Measurements from ENCODE around the gene MRPL42.

DNA sequence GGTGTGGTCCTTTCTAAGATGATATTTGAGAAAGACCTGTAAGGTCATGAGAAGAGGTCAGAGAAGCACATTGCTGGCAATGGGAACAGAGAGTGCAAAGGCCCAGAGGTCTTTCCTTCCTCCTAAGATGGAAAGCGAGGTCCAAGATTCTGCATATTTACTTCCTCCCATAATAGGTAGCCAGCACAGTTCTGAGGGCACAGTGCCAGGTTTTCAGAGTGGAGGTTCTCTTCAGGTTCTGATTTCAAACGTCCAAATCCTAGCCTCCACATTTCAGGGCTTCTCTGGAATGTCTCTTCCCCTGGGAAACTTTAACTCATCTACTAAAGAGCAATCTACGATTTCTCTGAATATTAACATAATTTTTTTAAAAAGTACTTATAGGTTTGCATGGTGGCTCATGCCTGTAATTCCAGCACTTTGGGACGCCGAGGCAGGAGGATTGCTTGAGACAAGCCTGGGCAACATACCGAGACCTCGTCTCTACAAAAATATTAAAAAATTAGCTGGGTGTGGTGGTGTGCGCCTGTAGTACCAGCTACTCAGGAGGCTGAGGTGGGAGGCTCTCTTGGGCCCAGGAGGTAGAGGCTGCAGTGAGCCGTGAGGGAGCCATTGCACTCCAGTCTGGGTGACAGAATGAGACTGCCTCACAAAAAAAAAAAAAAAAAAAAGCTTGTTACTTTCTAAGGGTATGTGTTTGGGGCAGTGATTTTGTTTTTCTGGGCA lies 526 bp upstream of the MRPL42 start:
- TF ChIP-seq, protein P1, sequence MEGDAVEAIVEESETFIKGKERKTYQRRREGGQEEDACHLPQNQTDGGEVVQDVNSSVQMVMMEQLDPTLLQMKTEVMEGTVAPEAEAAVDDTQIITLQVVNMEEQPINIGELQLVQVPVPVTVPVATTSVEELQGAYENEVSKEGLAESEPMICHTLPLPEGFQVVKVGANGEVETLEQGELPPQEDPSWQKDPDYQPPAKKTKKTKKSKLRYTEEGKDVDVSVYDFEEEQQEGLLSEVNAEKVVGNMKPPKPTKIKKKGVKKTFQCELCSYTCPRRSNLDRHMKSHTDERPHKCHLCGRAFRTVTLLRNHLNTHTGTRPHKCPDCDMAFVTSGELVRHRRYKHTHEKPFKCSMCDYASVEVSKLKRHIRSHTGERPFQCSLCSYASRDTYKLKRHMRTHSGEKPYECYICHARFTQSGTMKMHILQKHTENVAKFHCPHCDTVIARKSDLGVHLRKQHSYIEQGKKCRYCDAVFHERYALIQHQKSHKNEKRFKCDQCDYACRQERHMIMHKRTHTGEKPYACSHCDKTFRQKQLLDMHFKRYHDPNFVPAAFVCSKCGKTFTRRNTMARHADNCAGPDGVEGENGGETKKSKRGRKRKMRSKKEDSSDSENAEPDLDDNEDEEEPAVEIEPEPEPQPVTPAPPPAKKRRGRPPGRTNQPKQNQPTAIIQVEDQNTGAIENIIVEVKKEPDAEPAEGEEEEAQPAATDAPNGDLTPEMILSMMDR (IDR thresholded peaks at IDR 0.05): no peak
- TF ChIP-seq POLR2A (IDR thresholded peaks at IDR 0.05) (no peak), POLR2AphosphoS5 (IDR thresholded peaks at IDR 0.05) (no peak)
